ENCODE data around the gene RABL6.

DNA sequence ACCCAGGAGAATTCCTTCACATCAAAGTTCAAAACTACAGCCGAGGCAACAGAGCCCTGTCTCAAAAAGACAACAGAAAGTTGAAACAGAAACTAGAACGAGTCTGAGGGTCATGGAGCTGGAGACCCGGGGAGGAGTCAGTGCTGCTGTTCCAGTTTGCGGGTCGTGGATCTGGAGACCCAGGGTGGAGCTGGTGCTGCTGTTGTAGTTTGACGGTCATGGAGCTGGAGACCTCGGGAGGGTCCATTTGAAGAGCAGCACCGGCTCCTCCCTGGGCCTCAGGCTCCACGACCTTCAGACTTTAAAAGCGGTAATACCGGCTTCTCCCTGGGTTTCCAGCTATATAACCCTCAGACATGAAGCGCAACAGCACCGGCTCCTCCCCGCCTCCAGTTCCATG lies 30.4 kb upstream of the RABL6 start:
- no peak for TF ChIP-seq YY1 (IDR thresholded peaks at IDR 0.05; ENCODE audit: insufficient read depth, insufficient read length)
- TF ChIP-seq ZNF274 (IDR thresholded peaks at IDR 0.05; ENCODE audit: low read depth, low read length) = no peak
- TF ChIP-seq SUZ12 (IDR thresholded peaks at IDR 0.05; ENCODE audit: extremely low read depth, insufficient read depth, insufficient read length) = no peak
